Body of pancreas (tissue), 4 donors: ENCODE results near the gene BICD1.

ENCODE experiments used
- POLR2A ChIP-seq, 3 donors: fragments of 450-650 bp; IDR thresholded peaks; one replicate each; pipeline ENCODE4 v1.6.1; 2016; ENCODE audit warnings: antibody characterized with exemption in 3 of 3, mild to moderate bottlenecking in 2 of 3
- TF ChIP-seq, protein P1 (sequence below), 7 experiments: fragments of 450-650 bp in 4 of 7; fragments of 200-600 bp in 3 of 7; sonication (generic) in 3 of 7; IDR thresholded peaks; one replicate each; pipeline ENCODE4 v1.5.1; 2016 to 2019; ENCODE audit warnings: antibody characterized with exemption in 7 of 7

DNA sequence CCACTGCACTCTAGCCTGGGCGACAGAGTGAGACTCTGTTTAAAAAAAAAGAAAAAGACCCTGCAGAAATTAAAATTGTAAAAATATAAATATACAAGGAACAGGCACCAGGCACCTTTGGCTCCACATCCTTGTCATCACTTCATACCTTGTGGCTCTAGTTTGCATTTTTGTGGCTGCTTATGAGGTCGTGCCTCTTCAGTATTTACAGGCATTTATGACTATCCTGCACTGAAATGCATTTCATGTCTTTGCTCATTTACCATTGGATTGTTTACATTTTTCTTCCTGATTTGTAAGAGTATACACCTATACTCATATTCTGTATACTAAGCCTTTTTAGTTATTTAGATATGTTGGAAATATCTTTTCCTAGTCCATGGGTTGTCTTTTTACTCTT lies 20.1 kb downstream of the BICD1 start:
- TF ChIP-seq POLR2A (IDR thresholded peaks at IDR 0.05), result no peak
- TF ChIP-seq, protein P1, sequence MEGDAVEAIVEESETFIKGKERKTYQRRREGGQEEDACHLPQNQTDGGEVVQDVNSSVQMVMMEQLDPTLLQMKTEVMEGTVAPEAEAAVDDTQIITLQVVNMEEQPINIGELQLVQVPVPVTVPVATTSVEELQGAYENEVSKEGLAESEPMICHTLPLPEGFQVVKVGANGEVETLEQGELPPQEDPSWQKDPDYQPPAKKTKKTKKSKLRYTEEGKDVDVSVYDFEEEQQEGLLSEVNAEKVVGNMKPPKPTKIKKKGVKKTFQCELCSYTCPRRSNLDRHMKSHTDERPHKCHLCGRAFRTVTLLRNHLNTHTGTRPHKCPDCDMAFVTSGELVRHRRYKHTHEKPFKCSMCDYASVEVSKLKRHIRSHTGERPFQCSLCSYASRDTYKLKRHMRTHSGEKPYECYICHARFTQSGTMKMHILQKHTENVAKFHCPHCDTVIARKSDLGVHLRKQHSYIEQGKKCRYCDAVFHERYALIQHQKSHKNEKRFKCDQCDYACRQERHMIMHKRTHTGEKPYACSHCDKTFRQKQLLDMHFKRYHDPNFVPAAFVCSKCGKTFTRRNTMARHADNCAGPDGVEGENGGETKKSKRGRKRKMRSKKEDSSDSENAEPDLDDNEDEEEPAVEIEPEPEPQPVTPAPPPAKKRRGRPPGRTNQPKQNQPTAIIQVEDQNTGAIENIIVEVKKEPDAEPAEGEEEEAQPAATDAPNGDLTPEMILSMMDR (IDR thresholded peaks at IDR 0.05), result no peak
